Neural progenitor cell (in vitro differentiated cells): ENCODE measurements around the gene DOK4. TPM values are rescaled to one million over a fixed set of nuclear protein-coding genes. Genes with fewer than 3 reads are reported as not detected.
A peak's percentile ranks its signal among the peaks of the same experiment; 100 is the strongest.

Source experiments
- DNase-seq: peaks from one replicate; pipeline ENCODE4 v3.0.0-alpha.2; 2016; ENCODE audit warnings: low spot score
- H2AFZ ChIP-seq: fragments of 200-600 bp; sonication (generic); replicated peaks from 2 replicates; pipeline ENCODE4 v1.6.1; 2016; ENCODE audit warnings: antibody characterized with exemption
- H3F3A ChIP-seq: fragments of 200-600 bp; sonication (generic); 2 replicates; pipeline ENCODE4 v1.6.1; 2016; ENCODE audit warnings: antibody characterized with exemption, low read depth
- H3K27ac ChIP-seq: fragments of 200-600 bp; sonication (generic); 2 replicates; pipeline ENCODE4 v1.5.1; 2016; ENCODE audit warnings: mild to moderate bottlenecking
- H3K27me3 ChIP-seq: fragments of 200-600 bp; sonication (generic); 2 replicates; pipeline ENCODE4 v1.6.1; 2016; ENCODE audit warnings: mild to moderate bottlenecking, moderate library complexity
- H3K36me3 ChIP-seq: fragments of 200-600 bp; sonication (generic); 2 replicates; pipeline ENCODE4 v1.5.1; 2016
- H3K4me1 ChIP-seq: fragments of 200-600 bp; sonication (generic); 2 replicates; pipeline ENCODE4 v1.6.1; 2016; ENCODE audit warnings: mixed run types
- H3K4me2 ChIP-seq: fragments of 200-600 bp; sonication (generic); 2 replicates; pipeline ENCODE4 v1.6.1; 2016
- H3K4me3 ChIP-seq: fragments of 200-600 bp; sonication (generic); 2 replicates; pipeline ENCODE4 v1.5.1; 2016
- H3K79me2 ChIP-seq: fragments of 200-600 bp; sonication (generic); 2 replicates; pipeline ENCODE4 v1.6.1; 2016; ENCODE audit warnings: low read depth
- H3K9ac ChIP-seq: fragments of 200-600 bp; sonication (generic); 2 replicates; pipeline ENCODE4 v1.6.1; 2016
- H3K9me3 ChIP-seq: fragments of 200-600 bp; sonication (generic); 2 replicates; pipeline ENCODE4 v1.5.1; 2016; ENCODE audit warnings: low read depth
- H4K20me1 ChIP-seq: fragments of 200-600 bp; sonication (generic); 2 replicates; pipeline ENCODE4 v1.6.1; 2016; ENCODE audit warnings: low read depth
- H3K27ac Mint-ChIP-seq: 3 replicates; pipeline ENCODE4 v1.8.0; 2021; ENCODE audit warnings: mixed read lengths
- H3K27me3 Mint-ChIP-seq: 2 replicates; pipeline ENCODE4 v1.8.0; 2022; ENCODE audit warnings: low read depth, mild to moderate bottlenecking, inconsistent platforms, moderate library complexity, mixed read lengths; ENCODE audit not compliant: insufficient read depth
- H3K36me3 Mint-ChIP-seq: 3 replicates; pipeline ENCODE4 v1.8.0; 2021; ENCODE audit warnings: mixed read lengths
- H3K4me1 Mint-ChIP-seq: 3 replicates; pipeline ENCODE4 v1.8.0; 2021; ENCODE audit warnings: mixed read lengths
- H3K4me3 Mint-ChIP-seq: 3 replicates; pipeline ENCODE4 v1.8.0; 2021; ENCODE audit warnings: mild to moderate bottlenecking, moderate library complexity, mixed read lengths
- H3K9me3 Mint-ChIP-seq: 3 replicates; pipeline ENCODE4 v1.8.0; 2020; ENCODE audit warnings: mixed read lengths
- EZH2 ChIP-seq: fragments of 200-600 bp; sonication (generic); IDR thresholded peaks from 2 replicates; pipeline ENCODE4 v1.6.1; 2017; ENCODE audit warnings: antibody characterized with exemption, mild to moderate bottlenecking, moderate library complexity
- EZH2phosphoT487 ChIP-seq: fragments of 200-600 bp; sonication (generic); IDR thresholded peaks from 2 replicates; pipeline ENCODE4 v1.6.1; 2017; ENCODE audit warnings: antibody characterized with exemption
- total RNA-seq: library from RNA; depleted of rRNA; stranded (reverse); fragments of >200 nt; gene quantifications from 2 replicates; pipeline ENCODE4 v1.2.3, GENCODE V29; 2015; ENCODE audit warnings: low replicate concordance
- TF ChIP-seq, protein P1 (sequence below): fragments of 200-600 bp; sonication (generic); IDR thresholded peaks from 2 replicates; pipeline ENCODE4 v1.5.1; 2017; ENCODE audit warnings: antibody characterized with exemption, mild to moderate bottlenecking

The DOK4 gene
- total RNA-seq, 1 donor from 2014 or later, result 10.5 TPM

DNA sequence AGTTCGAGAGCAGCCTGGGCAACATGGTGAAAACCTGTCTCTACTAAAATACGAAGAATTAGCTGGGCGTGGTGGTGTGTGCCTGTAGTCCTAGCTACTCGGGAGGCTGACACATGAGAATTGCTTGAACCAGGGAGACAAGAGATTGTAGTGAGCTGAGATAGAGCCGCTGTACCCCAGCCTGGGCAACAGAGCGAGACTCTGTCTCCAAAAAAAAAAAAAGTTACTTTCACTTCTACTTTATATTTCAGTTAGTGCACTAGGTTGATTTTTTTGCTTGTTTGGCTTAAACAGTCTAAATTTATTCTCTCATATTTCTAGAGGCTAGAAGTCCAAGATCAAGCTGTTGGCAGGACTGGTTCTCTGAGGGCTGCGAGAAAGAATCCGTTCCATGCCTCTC is 36.7 kb upstream of the DOK4 start:
- no peak overlapping the region for H3K9ac ChIP-seq
- H3K27me3 ChIP-seq, result peaks cover 5% of the 10 kb centered on the region
- Mint-ChIP-seq H3K4me3 (no peak overlapping the region), H3K27ac (no peak overlapping the region), H3K4me1 (no peaks in the 10 kb centered on the region), H3K36me3 (peaks cover 3% of the 10 kb centered on the region), H3K9me3 (no peaks in the 10 kb centered on the region), H3K27me3 (peaks cover 5% of the 10 kb centered on the region)
- no peaks in the 10 kb centered on the region for H3K4me1 ChIP-seq
- no peak overlapping the region for H3K27ac ChIP-seq
- H3F3A ChIP-seq, result peaks cover 2% of the 10 kb centered on the region
- no peak for DNase-seq
- TF ChIP-seq EZH2phosphoT487 (no peak), EZH2 (no peak)
- TF ChIP-seq, protein P1, sequence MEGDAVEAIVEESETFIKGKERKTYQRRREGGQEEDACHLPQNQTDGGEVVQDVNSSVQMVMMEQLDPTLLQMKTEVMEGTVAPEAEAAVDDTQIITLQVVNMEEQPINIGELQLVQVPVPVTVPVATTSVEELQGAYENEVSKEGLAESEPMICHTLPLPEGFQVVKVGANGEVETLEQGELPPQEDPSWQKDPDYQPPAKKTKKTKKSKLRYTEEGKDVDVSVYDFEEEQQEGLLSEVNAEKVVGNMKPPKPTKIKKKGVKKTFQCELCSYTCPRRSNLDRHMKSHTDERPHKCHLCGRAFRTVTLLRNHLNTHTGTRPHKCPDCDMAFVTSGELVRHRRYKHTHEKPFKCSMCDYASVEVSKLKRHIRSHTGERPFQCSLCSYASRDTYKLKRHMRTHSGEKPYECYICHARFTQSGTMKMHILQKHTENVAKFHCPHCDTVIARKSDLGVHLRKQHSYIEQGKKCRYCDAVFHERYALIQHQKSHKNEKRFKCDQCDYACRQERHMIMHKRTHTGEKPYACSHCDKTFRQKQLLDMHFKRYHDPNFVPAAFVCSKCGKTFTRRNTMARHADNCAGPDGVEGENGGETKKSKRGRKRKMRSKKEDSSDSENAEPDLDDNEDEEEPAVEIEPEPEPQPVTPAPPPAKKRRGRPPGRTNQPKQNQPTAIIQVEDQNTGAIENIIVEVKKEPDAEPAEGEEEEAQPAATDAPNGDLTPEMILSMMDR, result no peak
- H3K79me2 ChIP-seq, result no peaks in the 10 kb centered on the region
- no peak overlapping the region for H3K4me3 ChIP-seq
- no peaks in the 10 kb centered on the region for H3K9me3 ChIP-seq
- H3K36me3 ChIP-seq, result no peaks in the 10 kb centered on the region
- H4K20me1 ChIP-seq, result peaks cover under 1% of the 10 kb centered on the region
- H3K4me2 ChIP-seq, result no peak overlapping the region
- H2AFZ ChIP-seq, result no peak overlapping the region

DNA sequence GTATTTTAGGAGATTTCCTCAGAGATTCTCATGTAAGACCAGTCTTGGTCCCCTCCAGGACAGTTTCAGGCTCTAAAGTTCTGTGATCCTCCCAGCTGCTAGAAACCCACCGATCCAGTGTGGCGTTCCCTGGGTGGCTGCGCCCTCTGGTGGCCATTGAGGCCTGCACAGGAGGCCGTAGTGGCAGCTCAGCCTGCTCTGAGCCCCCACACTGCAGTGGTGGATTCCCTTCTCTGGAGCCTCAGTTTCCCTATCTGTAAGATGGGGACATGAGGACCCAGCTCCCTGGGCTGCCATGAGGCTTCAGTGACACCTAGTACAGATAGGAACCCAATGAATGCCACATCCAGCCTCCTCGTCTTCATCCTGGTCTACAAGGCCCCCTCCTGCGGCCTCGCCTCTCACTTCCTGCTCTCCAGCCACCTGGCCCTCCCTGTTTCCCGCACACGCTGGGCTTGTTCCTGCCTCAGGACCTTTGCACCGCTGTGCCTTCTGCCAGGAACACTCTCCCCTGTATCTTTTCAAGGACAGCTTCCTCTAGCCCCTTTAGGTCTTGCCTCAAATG is 33.6 kb upstream of the DOK4 start:
- Histone ChIP-seq H3K4me3 (no peak overlapping the region), H3K27ac (no peak overlapping the region), H3K4me1 (no peaks in the 10 kb centered on the region), H3K79me2 (no peaks in the 10 kb centered on the region), H2AFZ (no peak overlapping the region), H3K27me3 (no peaks in the 10 kb centered on the region), H3F3A (no peaks in the 10 kb centered on the region), H4K20me1 (no peaks in the 10 kb centered on the region), H3K36me3 (no peaks in the 10 kb centered on the region), H3K9ac (no peak overlapping the region), H3K9me3 (no peaks in the 10 kb centered on the region), H3K4me2 (no peak overlapping the region)
- TF ChIP-seq, protein P1, result peak; percentile 98
- no peak for TF ChIP-seq EZH2phosphoT487
- Mint-ChIP-seq H3K4me3 (no peak overlapping the region), H3K4me1 (no peaks in the 10 kb centered on the region), H3K36me3 (peaks cover 6% of the 10 kb centered on the region), H3K27me3 (peaks cover 6% of the 10 kb centered on the region), H3K27ac (no peak overlapping the region), H3K9me3 (no peaks in the 10 kb centered on the region)
- DNase-seq, result peak; percentile 86

DNA sequence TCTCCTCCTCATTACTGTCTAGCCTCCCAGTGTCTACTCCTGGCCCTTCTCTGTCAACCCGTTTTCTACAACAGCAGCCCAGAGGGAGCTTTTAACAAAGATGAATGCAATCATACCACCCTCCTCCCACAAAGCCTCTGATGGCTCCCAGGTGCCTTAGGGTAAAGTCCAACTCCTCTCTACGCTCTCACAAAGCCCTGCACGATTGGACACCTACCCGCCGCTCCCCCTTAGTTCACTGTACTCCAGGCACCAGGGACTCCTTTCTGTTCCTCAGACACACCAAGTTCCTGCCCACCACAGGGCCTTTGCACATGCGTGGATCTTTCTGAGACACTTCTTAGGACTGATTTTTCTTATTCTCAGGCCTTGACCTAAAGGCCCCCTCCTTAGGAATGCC is 32.6 kb upstream of the DOK4 start:
- H3K27ac Mint-ChIP-seq, result no peak overlapping the region
- Histone ChIP-seq H3K4me3 (no peak overlapping the region), H4K20me1 (no peaks in the 10 kb centered on the region), H3K9ac (no peak overlapping the region), H3K4me1 (no peaks in the 10 kb centered on the region), H2AFZ (no peak overlapping the region), H3K36me3 (no peaks in the 10 kb centered on the region), H3F3A (no peaks in the 10 kb centered on the region), H3K79me2 (no peaks in the 10 kb centered on the region), H3K9me3 (no peaks in the 10 kb centered on the region), H3K4me2 (no peak overlapping the region), H3K27me3 (no peaks in the 10 kb centered on the region), H3K27ac (no peak overlapping the region)
- peaks cover 6% of the 10 kb centered on the region for H3K36me3 Mint-ChIP-seq
- TF ChIP-seq EZH2 (no peak), EZH2phosphoT487 (no peak)
- TF ChIP-seq, protein P1, result no peak
- no peaks in the 10 kb centered on the region for H3K9me3 Mint-ChIP-seq
- no peak for DNase-seq
- H3K4me3 Mint-ChIP-seq, result no peak overlapping the region
- no peaks in the 10 kb centered on the region for H3K4me1 Mint-ChIP-seq
- peaks cover 6% of the 10 kb centered on the region for H3K27me3 Mint-ChIP-seq
